ENCODE measurements around the gene CHST15.

Gene CHST15

DNA sequence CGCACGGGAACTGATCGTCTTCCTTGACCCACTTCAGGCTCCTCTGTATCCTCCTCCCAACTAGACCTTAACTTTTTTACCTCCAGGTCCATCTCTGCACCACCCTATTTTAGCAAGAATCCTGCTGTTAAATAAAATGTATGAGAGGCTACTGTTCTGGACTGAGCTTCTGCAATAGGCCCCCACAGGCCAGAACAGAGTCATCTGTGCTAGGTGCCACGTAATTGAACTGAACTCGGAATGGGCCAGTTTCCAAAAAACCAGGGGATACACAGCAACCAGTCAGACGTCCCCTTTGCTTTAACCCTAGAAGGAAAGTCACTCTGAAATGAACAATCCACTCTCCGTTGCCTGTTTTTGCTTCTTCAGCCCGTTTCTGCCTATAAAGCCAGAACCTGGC is 71.3 kb downstream of the CHST15 start:
- TF ChIP-seq, protein P1, sequence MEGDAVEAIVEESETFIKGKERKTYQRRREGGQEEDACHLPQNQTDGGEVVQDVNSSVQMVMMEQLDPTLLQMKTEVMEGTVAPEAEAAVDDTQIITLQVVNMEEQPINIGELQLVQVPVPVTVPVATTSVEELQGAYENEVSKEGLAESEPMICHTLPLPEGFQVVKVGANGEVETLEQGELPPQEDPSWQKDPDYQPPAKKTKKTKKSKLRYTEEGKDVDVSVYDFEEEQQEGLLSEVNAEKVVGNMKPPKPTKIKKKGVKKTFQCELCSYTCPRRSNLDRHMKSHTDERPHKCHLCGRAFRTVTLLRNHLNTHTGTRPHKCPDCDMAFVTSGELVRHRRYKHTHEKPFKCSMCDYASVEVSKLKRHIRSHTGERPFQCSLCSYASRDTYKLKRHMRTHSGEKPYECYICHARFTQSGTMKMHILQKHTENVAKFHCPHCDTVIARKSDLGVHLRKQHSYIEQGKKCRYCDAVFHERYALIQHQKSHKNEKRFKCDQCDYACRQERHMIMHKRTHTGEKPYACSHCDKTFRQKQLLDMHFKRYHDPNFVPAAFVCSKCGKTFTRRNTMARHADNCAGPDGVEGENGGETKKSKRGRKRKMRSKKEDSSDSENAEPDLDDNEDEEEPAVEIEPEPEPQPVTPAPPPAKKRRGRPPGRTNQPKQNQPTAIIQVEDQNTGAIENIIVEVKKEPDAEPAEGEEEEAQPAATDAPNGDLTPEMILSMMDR (IDR thresholded peaks at IDR 0.05; ENCODE audit: low read depth, low read length) = no peak
- no peak for DNase-seq (ENCODE audit: extremely low read depth, low read depth)

DNA sequence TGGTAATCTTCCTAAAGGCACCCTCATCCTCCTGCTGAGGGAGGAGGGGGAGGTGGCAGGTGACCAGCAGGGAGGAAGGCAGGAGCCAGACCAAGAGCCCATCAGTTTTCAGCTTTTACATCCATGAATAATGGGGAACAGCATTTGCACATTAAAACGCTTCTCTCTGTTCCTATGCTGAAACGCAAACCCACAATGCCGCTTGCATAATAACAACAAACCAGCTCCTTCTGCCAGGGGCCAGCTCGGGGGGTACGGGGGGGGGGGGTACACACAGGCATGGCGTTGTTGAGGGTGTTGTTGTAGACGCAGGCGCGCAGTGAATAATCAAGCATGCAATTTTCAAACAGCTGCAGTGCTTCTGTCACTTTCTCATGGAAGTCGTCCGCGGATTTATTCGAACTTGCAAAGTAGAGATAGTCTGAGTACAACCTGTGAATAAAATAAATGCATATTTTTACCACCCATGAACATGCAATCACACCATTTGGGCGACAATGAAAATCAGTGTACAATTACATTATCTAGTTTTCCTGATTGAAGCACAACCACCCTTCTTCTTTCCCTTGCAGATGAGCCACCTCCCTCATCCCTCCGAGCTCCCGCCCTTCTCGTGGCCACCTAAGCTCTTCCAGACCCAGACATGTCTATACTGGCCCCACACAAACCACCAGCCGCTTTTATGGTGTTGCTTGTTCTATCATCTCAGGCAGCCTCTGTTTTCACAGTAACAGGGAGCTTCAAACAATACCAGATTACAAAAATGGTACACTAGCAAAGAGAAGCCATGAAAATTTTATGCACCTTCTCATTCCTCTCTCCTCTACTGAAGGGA is 72.2 kb downstream of the CHST15 start:
- TF ChIP-seq, protein P1 (IDR thresholded peaks at IDR 0.05; ENCODE audit: low read depth, low read length) = no peak
- no peak for DNase-seq (ENCODE audit: extremely low read depth, low read depth)

DNA sequence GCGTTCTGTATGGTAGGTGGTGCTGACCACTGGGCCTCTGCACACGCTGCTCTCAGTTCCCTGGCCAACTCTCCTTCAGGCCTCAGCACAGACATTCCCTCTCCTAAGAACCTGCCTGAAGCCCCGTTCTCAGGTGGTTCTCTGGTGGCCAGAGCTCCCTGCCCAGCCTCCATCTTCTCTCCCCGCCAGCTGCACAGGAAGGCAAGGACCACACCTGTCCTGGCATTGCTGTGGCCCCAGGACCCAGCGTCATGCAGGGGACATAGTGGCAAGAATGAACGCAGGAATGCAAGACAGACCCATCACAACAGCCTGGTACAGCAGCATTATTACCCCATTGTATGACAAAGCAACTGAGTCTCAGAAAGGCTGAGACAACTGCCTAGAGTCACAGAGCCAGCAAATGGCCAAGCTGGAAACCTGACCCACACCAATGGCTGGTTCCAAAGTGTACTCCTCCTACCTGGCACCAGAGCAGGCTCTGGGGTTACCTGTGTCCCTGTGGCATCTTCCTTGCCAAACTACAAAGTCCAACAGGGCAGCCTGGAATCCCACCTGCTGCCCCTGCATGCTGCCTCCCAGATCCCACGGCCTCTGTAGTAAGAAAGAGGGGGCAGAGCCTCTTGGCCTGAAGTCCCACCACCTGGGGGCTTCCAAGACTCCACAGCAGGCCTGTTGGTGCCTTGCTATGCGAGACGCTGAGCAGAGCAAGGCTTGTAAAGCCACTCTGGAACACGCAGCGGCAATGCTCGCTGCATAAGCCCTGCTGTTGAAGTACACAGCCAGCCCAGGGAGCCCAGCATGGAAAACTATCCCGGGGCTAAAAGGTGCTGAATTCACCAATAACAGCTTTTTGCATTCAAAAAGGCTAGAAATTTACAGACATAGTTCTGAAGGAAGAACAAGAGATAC is 73.3 kb downstream of the CHST15 start:
- TF ChIP-seq, protein P1 (IDR thresholded peaks at IDR 0.05; ENCODE audit: low read depth, low read length) = no peak
- no peak for DNase-seq (ENCODE audit: extremely low read depth, low read depth)

DNA sequence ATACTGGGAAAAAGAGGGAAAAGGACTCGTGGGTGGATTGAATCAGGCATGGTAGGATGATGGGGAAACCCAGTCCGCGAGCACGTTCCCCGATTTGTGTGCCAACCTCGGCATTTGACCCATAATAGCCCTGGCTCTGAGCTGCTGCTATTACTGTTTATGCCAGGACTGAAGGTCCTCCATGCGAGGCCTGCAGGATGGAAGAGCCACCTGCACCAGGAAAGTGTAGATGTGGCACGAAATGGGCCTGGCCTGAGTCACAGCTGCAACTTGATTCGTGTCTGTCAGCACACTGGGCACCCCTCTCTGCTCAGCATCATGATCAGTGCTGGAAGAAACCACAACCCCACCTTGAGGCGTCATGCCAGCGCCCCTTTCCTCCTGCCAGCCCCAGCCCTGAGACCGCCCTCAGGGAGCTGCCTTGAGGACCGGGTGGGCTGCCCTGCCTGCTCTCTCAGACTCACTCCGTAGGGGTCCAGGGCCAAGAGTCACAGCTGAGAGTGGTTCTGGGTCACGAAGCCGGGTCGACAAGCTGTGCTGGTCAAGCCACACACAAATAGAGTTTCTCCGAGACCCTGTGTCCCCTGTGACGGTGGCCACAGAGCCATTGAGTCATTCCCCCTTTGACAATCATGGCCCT is 74.4 kb downstream of the CHST15 start:
- DNase-seq (ENCODE audit: extremely low read depth, low read depth) = no peak
- TF ChIP-seq, protein P1 (IDR thresholded peaks at IDR 0.05; ENCODE audit: low read depth, low read length) = no peak

DNA sequence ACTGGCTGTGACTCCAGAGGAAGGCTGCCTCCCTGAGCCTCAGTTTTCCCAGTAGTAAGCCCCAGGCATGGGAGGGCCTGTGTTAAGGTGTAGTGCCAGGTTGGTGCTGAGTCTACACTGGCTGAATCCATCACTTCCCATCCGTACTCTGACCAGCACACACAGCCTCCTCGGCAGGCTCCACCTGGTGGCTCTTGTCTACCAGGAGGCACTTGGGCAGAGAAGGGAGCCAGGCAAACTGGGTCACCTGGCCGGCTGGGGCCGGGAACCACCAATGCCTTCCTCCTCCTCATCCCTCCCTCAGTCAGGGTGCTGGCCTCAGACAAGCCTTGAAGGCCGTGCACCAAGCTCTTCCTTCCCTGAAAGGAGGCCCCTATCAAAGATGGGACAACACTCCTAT is 75.7 kb downstream of the CHST15 start:
- TF ChIP-seq, protein P1 (IDR thresholded peaks at IDR 0.05; ENCODE audit: low read depth, low read length) = no peak
- no peak for DNase-seq (ENCODE audit: extremely low read depth, low read depth)

DNA sequence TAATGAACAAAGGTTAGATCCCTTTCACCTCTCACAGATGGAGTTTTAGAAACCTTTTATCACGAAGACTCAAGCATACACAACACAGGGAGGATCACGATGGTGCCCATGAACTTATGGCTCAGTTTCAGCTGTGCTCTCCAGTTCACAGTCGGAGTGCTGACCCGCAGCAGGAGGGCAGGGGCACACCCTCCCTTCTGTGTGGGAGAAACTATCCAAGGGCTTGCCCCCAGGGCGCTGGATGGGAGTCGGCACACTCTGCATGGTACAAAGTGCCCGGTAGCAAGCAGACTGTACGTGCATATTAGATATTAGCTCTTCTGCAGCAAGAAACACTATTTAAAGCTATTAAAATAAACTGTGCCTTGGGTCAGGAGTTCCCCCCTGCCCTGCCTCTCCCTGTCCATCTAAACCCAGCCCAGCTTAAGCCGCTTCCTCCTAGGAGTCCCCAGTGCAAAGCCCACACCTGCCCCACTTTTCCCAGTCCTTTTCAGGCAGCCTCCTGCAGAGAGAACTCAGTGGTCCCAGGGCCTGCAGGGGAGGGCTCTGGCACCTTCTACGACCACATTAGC is 76.5 kb downstream of the CHST15 start:
- TF ChIP-seq, protein P1 (IDR thresholded peaks at IDR 0.05; ENCODE audit: low read depth, low read length) = no peak
- no peak for DNase-seq (ENCODE audit: extremely low read depth, low read depth)

Measured in AG09319 (cell line).